Naive thymus-derived CD8-positive, alpha-beta T cell (primary cell): ENCODE data around the gene CD34. TPM values are rescaled to one million over a fixed set of nuclear protein-coding genes. Genes with fewer than 3 reads are reported as not detected.
"Not testable (repeated sequence)": the region's sequence is repeated elsewhere in the genome, so short reads cannot be mapped to it uniquely, and the experiment has no call there.

Experiments
- ATAC-seq, 2 donors: fragments of 150-1000 bp; cut with Tn5 transposase in 1 of 2; sonication (Bioruptor Pico), chemical (Tn5 transposase) in 1 of 2; 1 replicate in 1 of 2; 2 replicates in 1 of 2; pipeline ENCODE4 v1.10.0; 2021; ENCODE audit warnings: mild to moderate bottlenecking in 2 of 2, moderate library complexity in 2 of 2
- POLR2A ChIA-PET: fragments of 350-600 bp; sonication (Branson Sonifier 250); formaldehyde crosslinking; loops from one replicate; lab custom pipeline; 2021; ENCODE audit warnings: antibody characterized with exemption; lab: Charles Lee
- DNase-seq, 10 donors: peaks; one replicate each; pipeline versions ENCODE4 v3.0.0 to v3.0.0-alpha.2; 2020 to 2022
- H3K27ac Mint-ChIP-seq, 10 donors: one replicate each; pipeline ENCODE4 v1.8.0; 2020 to 2022; ENCODE audit warnings: mild to moderate bottlenecking in 10 of 10, mixed read lengths in 10 of 10, moderate library complexity in 4 of 10, inconsistent platforms in 1 of 10
- H3K27me3 Mint-ChIP-seq, 5 donors: one replicate each; pipeline ENCODE4 v1.8.0; 2021 to 2022; ENCODE audit warnings: mixed read lengths in 5 of 5
- H3K36me3 Mint-ChIP-seq, 3 donors: one replicate each; pipeline ENCODE4 v1.8.0; 2020 to 2022; ENCODE audit warnings: mixed read lengths in 3 of 3, mild to moderate bottlenecking in 2 of 3, inconsistent platforms in 1 of 3
- H3K4me1 Mint-ChIP-seq, 4 donors: one replicate each; pipeline ENCODE4 v1.8.0; 2021 to 2022; ENCODE audit warnings: mixed read lengths in 4 of 4
- H3K4me3 Mint-ChIP-seq, 10 donors: one replicate each; pipeline ENCODE4 v1.8.0; 2020 to 2022; ENCODE audit warnings: mild to moderate bottlenecking in 10 of 10, mixed read lengths in 10 of 10, moderate library complexity in 6 of 10, inconsistent platforms in 1 of 10
- H3K9me3 Mint-ChIP-seq, 9 donors: one replicate each; pipeline ENCODE4 v1.8.0; 2020 to 2022; ENCODE audit warnings: mixed read lengths in 9 of 9, mild to moderate bottlenecking in 3 of 9, inconsistent platforms in 1 of 9, moderate library complexity in 1 of 9
- polyA plus RNA-seq, 3 donors: library from polyadenylated mRNA; unstranded; fragments of 300-500 nt; fragmentation: Illumina TruSeq; gene quantifications; one replicate each; pipeline ENCODE4 v1.2.3, GENCODE V29; 2021
- total RNA-seq, 8 experiments: library from RNA in 2 of 8; stranded (reverse) in 2 of 8; gene quantifications; one replicate each; pipeline ENCODE4 v1.2.3 and lab custom pipeline; 2021 to 2026

Gene CD34
- total and polyA plus RNA-seq, 5 experiments from 2014 or later, result not detected

DNA sequence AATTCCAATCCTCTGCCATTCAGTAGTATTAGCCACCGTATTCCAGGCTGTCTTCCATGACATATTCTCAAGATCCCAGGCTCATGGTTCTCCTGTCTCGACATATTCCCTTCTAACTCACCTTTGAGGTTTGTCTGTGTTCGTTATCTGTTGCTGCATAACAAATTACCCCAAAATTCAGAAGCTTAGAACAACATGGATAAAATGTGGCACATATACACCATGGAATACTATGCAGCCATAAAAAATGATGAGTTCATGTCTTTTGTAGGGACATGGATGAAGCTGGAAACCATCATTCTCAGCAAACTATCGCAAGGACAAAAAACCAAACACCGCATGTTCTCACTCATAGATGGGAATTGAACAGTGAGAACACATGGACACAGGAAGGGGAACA is 33.0 kb downstream of the CD34 start:
- peak overlapping the region in 1 of 10 donors; percentile 40 for H3K27ac Mint-ChIP-seq
- POLR2A ChIA-PET, H3K36me3 Mint-ChIP-seq, ATAC-seq, DNase-seq, H3K4me3 Mint-ChIP-seq, H3K9me3 Mint-ChIP-seq, H3K27me3 Mint-ChIP-seq: not testable (repeated sequence)
- peaks cover 21 to 46% (median 42%) of the 10 kb centered on the region in 4 donors for H3K4me1 Mint-ChIP-seq

DNA sequence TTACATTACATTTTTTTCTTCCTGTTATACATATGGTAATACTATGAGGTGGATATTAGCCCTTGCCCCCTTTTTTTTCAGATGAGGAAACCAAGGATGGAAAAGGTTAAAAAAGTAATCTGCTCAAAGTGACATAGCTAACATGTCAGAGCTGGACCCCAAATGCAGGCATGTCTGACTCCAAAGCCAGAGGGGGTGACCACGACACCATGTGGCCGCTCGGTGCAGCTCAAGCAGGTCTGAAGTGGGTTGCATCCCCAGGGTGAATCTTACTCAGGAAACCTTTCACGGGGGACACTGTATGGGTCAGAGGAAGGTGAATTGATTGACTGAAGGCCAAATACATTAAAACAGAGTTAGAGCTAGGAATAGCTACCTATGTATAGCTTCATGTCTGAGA is 34.8 kb downstream of the CD34 start:
- Mint-ChIP-seq H3K27me3 (no peaks in the 10 kb centered on the region), H3K27ac (peak overlapping the region in 3 of 10 donors; percentile 20 to 62 (median 31)), H3K36me3 (no peaks in the 10 kb centered on the region), H3K4me3 (peak overlapping the region in 1 of 10 donors; percentile 34), H3K4me1 (peaks cover 26 to 51% (median 48%) of the 10 kb centered on the region in 4 donors), H3K9me3 (no peaks in the 10 kb centered on the region)
- no peak for ATAC-seq
- no peak for DNase-seq
- POLR2A ChIA-PET, result interaction anchor here (0.8 to 16.6 kb wide), 4 partner anchors 9 to 87 kb away, joined by 3 to 462 read pairs (median 58); no protein-coding TSS in a partner anchor

DNA sequence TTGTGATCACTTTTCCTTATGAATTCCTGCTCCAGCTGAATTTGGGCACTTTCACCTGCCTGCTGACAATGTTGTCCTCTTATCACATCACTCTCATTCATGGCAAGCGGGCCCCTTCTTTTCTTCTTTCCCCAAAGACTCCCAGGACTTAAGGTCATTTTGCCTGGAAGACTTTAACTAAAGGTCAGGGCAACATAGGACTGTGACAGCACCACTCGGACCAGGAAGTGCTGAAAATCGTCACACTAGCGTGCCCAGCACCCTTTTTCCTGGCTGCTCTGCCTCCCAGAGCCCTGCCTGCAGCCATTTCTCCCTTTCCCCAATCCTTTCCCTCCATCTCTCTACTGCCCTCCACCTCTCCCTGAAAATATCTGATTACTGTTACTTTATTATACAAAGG is 35.4 kb downstream of the CD34 start:
- Mint-ChIP-seq H3K4me3 (no peak overlapping the region), H3K9me3 (no peaks in the 10 kb centered on the region), H3K27me3 (no peaks in the 10 kb centered on the region), H3K36me3 (no peaks in the 10 kb centered on the region), H3K4me1 (peaks cover 31 to 57% (median 54%) of the 10 kb centered on the region in 4 donors), H3K27ac (peak overlapping the region in 5 of 10 donors; percentile 2 to 62 (median 18))
- ATAC-seq (no peak), DNase-seq (no peak)
- POLR2A ChIA-PET, result interaction anchor here (0.6 to 16.6 kb wide), 4 partner anchors 9 to 1892 kb away, joined by 3 to 462 read pairs (median 58); no protein-coding TSS in a partner anchor

DNA sequence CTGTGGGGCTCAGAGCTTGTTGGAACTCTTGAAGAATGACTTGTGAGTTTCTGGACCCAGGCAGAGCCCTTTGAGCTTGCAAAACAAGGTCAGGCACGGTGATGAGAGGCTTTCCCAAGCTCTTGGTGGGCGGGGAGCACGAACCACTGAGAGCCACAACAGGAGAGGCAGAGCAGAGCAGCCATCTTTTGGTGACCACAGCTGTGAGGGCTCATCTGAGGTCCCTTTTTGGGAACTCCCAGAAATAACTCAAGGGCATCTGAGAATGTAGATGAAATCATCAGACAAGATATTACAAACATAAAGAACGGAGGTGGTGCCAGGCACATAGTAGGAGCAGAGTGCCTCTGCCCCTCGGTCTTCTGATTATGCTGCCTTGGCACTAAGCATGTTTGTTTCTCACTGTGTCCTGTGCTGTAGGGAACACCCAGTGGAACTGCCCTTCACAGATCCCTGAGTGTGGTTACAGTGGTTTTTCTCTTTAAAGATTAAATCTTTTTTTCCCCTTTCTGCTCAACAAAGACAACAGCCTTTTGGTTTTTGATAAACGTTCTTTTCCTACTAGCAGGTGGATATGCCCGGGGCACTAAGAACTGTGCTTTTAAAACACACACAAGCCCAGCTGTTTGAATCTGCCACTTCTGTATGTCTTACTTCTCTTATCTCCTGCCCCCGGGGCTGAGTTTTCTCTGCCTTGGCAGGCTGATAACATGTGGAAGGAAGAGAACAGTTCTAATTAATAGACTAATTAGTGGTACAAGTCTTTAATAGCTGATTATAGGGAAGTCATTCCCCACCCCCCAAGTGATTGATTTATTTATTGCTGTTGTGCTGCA is 37.7 kb downstream of the CD34 start:
- peaks cover 40 to 69% (median 68%) of the 10 kb centered on the region in 4 donors for H3K4me1 Mint-ChIP-seq
- peak overlapping the region; percentile 72 to 96 (median 92) for H3K27ac Mint-ChIP-seq
- H3K27me3 Mint-ChIP-seq, result no peaks in the 10 kb centered on the region
- POLR2A ChIA-PET, result interaction anchor here (1.2 to 16.6 kb wide), 3 partner anchors 9 to 49 kb away, joined by 5 to 462 read pairs (median 112); no protein-coding TSS in a partner anchor
- H3K9me3 Mint-ChIP-seq, result no peaks in the 10 kb centered on the region
- peak in 4 of 10 donors; percentile 18 to 27 (median 25) for DNase-seq
- no peaks in the 10 kb centered on the region for H3K36me3 Mint-ChIP-seq
- ATAC-seq, result peak; percentile 37 to 46
- peak overlapping the region; percentile 50 to 83 (median 74) for H3K4me3 Mint-ChIP-seq

DNA sequence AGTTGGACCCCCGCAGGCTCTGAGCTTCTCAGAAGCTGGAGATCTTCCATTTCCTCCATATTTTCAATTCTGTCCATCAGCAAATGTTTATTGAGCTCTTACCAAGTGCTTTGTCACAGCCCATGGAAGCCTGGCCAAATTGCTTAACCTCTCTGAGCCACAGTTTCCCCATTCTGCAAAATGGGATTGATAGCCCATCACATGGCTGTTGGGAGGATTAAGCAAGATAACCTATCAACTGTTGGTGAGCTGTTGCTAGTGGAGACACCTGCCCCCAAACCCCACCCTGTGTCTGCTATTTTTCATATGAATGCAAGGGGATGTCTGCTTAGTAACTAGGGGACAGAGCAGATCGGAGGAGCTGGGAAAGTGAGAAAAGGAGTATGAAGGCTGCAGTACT is 38.3 kb downstream of the CD34 start:
- no peak for DNase-seq
- Mint-ChIP-seq H3K27ac (peak overlapping the region; percentile 72 to 96 (median 92)), H3K4me1 (peaks cover 42 to 74% (median 70%) of the 10 kb centered on the region in 4 donors), H3K9me3 (no peaks in the 10 kb centered on the region), H3K27me3 (no peaks in the 10 kb centered on the region), H3K4me3 (peak overlapping the region; percentile 50 to 83 (median 74)), H3K36me3 (no peaks in the 10 kb centered on the region)
- no peak for ATAC-seq
- POLR2A ChIA-PET, result interaction anchor here (1.2 to 16.6 kb wide), 3 partner anchors 8 to 48 kb away, joined by 5 to 462 read pairs (median 112); no protein-coding TSS in a partner anchor

DNA sequence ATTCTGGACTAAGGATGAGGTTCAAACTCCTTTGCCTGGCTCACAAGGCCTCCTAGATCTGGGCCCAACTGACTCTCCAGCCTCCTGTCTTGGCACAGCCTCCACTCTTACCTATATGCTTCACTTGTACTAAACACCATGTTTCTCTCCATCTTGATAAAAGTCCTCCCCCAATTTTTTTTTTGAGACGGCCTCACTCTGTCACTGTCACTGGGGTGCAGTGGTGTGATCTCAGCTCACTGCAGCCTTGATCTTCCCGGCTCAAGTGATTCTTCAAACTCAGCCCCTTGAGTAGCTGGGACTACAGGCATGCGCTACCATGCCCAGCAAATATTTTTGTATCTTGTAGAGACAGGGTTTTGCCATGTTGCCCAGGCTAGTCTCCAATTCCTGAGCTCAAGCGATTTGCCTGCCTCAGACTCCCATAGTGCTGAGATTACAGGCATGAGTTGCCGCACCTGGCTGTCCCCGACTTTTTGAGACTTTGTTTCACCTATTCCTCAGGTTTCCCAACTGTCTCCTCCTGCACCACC is 39.7 kb downstream of the CD34 start:
- Mint-ChIP-seq H3K4me3 (peak overlapping the region; percentile 43 to 95 (median 88)), H3K9me3 (no peaks in the 10 kb centered on the region), H3K27me3 (no peaks in the 10 kb centered on the region), H3K27ac (peak overlapping the region; percentile 82 to 97 (median 94)), H3K36me3 (peaks cover 0 to 10% (median 0%) of the 10 kb centered on the region in 3 donors), H3K4me1 (peaks cover 54 to 84% (median 78%) of the 10 kb centered on the region in 4 donors)
- POLR2A ChIA-PET, result interaction anchor here (1.0 to 16.6 kb wide), 4 partner anchors 11 to 47 kb away, joined by 3 to 462 read pairs (median 58); no protein-coding TSS in a partner anchor
- DNase-seq, result no peak
- no peak for ATAC-seq

DNA sequence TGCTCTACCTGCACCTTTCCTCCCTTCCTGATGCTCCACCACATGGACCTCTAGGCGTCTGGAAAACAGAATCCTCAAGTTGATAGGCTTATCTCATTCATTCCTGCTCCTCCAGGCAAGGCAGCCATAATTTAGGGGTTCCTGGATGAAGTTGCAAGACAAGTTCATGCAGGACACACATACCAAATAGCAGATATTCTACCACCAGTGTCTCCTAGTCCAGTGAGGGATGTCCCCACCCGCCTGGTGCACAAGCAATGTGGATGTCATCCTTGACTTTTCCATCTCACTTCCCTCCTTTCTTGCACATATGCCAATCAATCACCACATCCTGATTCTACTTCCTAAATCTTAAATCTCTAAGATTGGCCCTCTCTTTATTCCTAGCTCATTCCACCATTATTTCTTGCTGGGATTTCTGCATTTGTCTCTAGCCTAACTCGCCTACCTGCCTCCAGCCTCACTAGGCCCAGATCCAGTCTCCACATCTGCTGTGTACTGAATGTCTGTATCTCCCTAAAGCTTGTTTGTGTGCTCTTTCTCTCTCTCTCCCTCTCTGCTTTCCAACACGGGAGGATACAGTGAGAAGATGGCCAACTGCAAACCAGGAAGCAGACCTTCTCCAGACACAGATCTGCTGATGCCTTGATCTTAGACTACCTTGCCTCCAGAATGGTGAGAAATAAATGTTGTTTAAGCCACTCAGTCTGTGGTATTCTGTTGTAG is 40.5 kb downstream of the CD34 start:
- no peak for DNase-seq

DNA sequence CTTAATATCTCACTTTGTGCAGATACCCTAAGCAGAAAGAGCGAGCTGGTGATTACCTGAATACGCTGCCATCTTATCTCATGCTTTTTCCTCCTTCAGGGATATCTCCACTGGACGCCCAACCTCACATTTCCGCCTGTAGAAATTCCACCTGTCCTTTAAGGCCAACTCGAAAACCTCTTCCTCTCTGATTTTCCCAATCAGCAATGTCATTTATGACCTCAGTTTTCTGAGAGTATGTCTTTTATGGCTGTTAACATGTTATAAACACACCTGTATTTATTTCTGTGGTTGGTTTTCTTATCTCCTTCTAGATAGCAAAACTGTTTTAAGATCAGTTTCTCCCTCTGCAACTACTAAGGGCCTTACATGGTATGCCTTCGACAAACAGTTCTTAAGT is 41.1 kb downstream of the CD34 start:
- H3K27me3 Mint-ChIP-seq, result no peaks in the 10 kb centered on the region
- no peaks in the 10 kb centered on the region for H3K9me3 Mint-ChIP-seq
- peak overlapping the region; percentile 80 to 95 (median 88) for H3K4me3 Mint-ChIP-seq
- peak overlapping the region; percentile 82 to 97 (median 94) for H3K27ac Mint-ChIP-seq
- DNase-seq (no peak), ATAC-seq (no peak)
- POLR2A ChIA-PET, result interaction anchor here (1.0 to 16.6 kb wide), 9 partner anchors 16 to 94 kb away, joined by 3 to 462 read pairs (median 10); no protein-coding TSS in a partner anchor
- peaks cover 0 to 22% (median 0%) of the 10 kb centered on the region in 3 donors for H3K36me3 Mint-ChIP-seq
- peaks cover 63 to 85% (median 81%) of the 10 kb centered on the region in 4 donors for H3K4me1 Mint-ChIP-seq

More for the DNA sequence above, 40.5 kb downstream of the CD34 start:
- ATAC-seq, result no peak
- H3K36me3 Mint-ChIP-seq, result peaks cover 0 to 17% (median 0%) of the 10 kb centered on the region in 3 donors
- peak overlapping the region; percentile 82 to 97 (median 94) for H3K27ac Mint-ChIP-seq
- H3K4me3 Mint-ChIP-seq, result peak overlapping the region; percentile 80 to 95 (median 88)
- POLR2A ChIA-PET, result interaction anchor here (1.0 to 16.6 kb wide), 5 partner anchors 10 to 46 kb away, joined by 3 to 462 read pairs (median 3); no protein-coding TSS in a partner anchor
- no peaks in the 10 kb centered on the region for H3K9me3 Mint-ChIP-seq
- peaks cover 58 to 84% (median 78%) of the 10 kb centered on the region in 4 donors for H3K4me1 Mint-ChIP-seq
- H3K27me3 Mint-ChIP-seq, result no peaks in the 10 kb centered on the region

DNA sequence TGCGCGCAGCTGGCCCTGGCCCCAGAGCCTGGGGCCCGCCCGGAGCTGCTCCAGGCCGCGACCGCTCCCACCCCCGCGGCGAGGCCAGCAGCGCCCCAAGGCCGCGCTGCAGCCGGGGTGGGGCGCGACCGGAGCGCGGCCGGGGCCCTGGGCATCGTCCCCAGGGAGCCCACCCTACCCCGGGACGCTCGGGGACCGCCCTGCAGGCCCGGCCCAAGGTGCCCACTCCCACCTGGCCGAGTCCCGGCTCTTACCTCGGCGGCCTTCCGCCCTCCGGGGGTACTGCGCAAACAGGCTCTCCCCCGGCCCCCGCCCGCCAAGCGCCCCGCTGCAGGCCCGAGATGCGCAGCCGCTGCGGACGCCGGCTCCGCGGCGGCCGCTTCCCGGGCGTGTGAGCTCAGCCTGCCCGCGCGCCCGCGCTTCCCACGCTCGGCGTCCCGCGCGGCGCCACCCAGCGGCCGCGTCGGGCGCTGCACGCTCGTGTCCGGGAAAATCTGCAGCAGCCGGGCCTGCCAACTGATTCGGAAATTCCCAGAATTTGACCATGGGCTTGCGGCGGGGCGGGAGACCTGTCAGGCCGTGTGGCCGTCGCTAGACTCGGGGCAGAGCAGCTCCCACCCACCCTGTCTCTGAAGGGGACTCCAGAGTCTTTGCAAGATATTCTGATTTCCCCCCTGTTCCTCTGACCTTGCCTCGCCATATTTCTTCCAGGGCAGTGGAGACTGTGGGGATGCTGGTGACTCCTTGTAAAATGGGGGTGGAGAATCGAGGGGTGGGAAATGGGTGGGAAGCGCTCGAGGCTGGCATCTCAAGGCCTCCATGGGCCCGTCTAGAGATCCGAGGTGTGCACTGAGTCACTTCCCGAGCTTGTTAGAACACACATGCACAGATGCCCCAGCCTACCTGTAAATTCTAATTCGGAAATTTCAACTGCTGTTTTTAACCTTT is 41.9 kb downstream of the CD34 start:
- Mint-ChIP-seq H3K9me3 (no peaks in the 10 kb centered on the region), H3K36me3 (peaks cover 0 to 25% (median 0%) of the 10 kb centered on the region in 3 donors), H3K27me3 (no peaks in the 10 kb centered on the region), H3K4me1 (peaks cover 69 to 88% (median 86%) of the 10 kb centered on the region in 4 donors), H3K27ac (peak overlapping the region; percentile 89 to 98 (median 94)), H3K4me3 (peak overlapping the region; percentile 92 to 98 (median 95))
- ATAC-seq (peak; percentile 58 to 63), DNase-seq (peak; percentile 49 to 86 (median 74))
- POLR2A ChIA-PET, result interaction anchor here (0.7 to 16.6 kb wide), 12 partner anchors 8 to 95 kb away, joined by 3 to 462 read pairs (median 10); no protein-coding TSS in a partner anchor

DNA sequence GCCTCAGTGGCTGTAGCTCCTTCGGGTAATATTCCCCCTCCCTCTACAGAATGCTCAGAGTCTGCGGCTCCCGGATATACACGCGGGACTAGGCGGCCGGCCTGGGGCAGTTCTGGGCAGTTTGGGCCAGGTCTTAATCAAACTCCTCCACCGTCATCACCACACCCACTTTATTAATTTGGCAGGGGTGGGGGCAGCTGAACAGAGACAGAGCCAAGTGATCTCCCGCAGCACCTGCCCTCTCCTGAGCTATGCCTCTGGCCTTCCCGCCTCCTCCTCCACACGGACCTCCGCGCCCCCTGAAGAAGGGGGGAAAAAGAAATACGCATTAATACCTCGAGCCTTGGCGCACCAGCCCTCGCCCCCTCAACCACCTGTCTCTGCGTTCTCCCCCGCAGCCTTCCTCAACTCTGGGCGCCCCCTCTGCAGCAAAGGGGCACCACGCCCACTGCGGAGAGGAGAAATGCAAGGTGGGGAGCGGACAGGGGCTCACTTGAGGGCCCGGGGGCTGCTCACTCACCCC is 42.6 kb downstream of the CD34 start:
- peak overlapping the region; percentile 92 to 98 (median 95) for H3K4me3 Mint-ChIP-seq
- H3K36me3 Mint-ChIP-seq, result peaks cover 0 to 29% (median 0%) of the 10 kb centered on the region in 3 donors
- no peaks in the 10 kb centered on the region for H3K9me3 Mint-ChIP-seq
- H3K27me3 Mint-ChIP-seq, result no peaks in the 10 kb centered on the region
- peak overlapping the region in 9 of 10 donors; percentile 87 to 98 (median 94) for H3K27ac Mint-ChIP-seq
- H3K4me1 Mint-ChIP-seq, result peaks cover 68 to 87% (median 84%) of the 10 kb centered on the region in 4 donors
- POLR2A ChIA-PET, result interaction anchor here (0.9 to 16.6 kb wide), 11 partner anchors 9 to 96 kb away, joined by 3 to 462 read pairs (median 10); no protein-coding TSS in a partner anchor
- ATAC-seq (peak; percentile 4 to 24), DNase-seq (peak in 7 of 10 donors; percentile 10 to 36 (median 25))
